Fibroblast of the aortic adventitia (primary cell): ENCODE data around the gene TRPM5. TPM values are rescaled to one million over a fixed set of nuclear protein-coding genes. Genes with fewer than 3 reads are reported as not detected.

Source experiments
- DNase-seq: peaks from one replicate; pipeline ENCODE4 v3.0.0-alpha.2; 2010; ENCODE audit warnings: low read depth
- H3K4me3 ChIP-seq: 2 replicates; pipeline ENCODE4 v1.5.1; 2011; ENCODE audit warnings: low read depth, mild to moderate bottlenecking, control low read depth, low read length, moderate library complexity
- total RNA-seq: library from RNA; depleted of rRNA; stranded (reverse); fragments of >200 nt; gene quantifications from 2 replicates; pipeline ENCODE4 v1.2.3, GENCODE V29; 2012; ENCODE audit warnings: low replicate concordance
- TF ChIP-seq, protein P1 (sequence below): IDR thresholded peaks from 2 replicates; pipeline ENCODE4 v1.5.1; 2011; ENCODE audit warnings: mild to moderate bottlenecking, low read length, control low read depth, inconsistent platforms; ENCODE audit not compliant: insufficient read depth

Gene TRPM5
- total RNA-seq, 1 donor: not detected

DNA sequence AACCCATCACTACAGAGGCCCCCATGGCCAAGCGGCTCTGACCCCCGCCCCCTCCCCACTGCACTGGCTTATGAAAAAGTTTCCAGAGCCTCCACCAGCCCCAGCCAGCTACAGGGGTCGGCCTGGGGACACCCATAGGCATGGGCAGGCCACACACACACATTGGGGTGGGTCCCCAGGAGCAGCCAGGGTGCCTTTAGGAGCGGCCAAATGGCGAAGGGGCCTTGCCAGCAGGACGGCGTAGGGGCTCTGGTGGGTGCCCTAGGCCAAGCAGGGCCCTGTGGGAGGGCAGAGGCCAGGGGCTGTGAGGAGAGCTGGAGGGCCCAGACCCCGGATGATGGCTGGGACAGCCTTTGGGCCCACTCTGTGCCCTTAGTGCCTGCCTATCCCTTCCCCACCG lies 33.7 kb downstream of the TRPM5 start:
- no peak for DNase-seq

DNA sequence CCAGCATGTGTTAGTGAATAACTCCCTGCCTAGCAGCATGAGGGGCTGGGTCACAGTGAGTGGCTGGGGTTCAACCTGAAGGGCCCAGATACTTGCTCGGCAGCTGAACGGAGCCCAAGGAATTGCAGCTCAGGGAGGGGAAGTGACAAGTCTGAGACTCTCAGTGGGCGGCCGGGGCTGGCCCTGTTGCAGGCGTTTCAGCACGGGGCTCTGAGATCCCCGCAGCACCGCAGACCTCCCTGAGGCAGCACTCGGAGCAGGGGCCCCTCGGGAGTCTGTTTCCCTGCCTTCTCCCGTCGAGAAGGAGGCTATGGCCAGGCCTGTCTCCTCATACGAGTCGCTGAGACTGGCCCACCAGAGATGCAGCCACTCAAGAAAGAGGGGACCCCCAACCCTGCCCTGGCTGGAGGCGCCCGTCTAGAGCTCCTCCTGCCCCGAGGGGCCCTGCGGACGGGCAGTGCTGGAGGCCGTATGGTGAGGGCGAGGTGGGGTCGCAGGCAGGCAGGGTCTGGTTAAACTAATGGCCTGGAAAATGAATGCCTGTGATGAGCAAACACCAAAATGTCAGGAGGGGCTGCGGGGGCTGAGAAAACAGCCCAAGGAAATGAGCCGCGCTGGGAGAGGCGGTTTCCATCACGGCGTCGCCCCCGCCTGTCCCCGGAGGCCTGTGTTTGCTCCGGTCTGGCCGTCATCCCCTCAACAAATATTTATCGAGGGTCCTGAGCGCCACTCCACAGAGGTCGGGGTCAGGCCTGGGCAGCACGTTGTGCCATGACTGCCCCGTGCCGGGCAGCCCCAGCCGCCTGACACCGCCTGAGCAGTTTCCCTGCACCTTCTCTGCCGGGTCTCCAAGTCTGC lies 34.5 kb downstream of the TRPM5 start:
- no peak overlapping the region for H3K4me3 ChIP-seq
- no peak for DNase-seq
- TF ChIP-seq, protein P1, sequence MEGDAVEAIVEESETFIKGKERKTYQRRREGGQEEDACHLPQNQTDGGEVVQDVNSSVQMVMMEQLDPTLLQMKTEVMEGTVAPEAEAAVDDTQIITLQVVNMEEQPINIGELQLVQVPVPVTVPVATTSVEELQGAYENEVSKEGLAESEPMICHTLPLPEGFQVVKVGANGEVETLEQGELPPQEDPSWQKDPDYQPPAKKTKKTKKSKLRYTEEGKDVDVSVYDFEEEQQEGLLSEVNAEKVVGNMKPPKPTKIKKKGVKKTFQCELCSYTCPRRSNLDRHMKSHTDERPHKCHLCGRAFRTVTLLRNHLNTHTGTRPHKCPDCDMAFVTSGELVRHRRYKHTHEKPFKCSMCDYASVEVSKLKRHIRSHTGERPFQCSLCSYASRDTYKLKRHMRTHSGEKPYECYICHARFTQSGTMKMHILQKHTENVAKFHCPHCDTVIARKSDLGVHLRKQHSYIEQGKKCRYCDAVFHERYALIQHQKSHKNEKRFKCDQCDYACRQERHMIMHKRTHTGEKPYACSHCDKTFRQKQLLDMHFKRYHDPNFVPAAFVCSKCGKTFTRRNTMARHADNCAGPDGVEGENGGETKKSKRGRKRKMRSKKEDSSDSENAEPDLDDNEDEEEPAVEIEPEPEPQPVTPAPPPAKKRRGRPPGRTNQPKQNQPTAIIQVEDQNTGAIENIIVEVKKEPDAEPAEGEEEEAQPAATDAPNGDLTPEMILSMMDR: no peak

More for the DNA sequence above, 33.7 kb downstream of the TRPM5 start:
- TF ChIP-seq, protein P1: no peak
- no peak overlapping the region for H3K4me3 ChIP-seq

DNA sequence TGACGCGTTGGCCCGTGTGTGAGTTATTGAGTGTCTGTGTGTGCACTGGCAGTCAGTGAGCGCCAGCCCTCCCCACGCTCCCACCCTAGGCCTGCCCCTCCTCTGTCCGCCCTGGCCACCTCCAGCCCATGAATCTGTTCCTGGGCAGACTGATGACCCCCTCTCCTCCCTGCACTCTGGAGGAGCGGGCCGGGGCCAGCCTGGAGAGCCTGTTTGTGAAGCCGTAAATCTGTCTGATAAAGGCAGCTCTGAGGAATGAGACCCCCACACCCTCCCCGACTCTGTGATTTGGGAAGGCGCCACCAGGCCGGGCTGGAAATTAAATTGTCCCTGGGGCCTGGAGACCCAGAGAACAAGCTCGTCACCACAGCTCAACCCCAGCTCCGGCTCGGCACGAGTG lies 35.2 kb downstream of the TRPM5 start:
- TF ChIP-seq, protein P1: no peak
- no peak for DNase-seq
- no peak overlapping the region for H3K4me3 ChIP-seq

DNA sequence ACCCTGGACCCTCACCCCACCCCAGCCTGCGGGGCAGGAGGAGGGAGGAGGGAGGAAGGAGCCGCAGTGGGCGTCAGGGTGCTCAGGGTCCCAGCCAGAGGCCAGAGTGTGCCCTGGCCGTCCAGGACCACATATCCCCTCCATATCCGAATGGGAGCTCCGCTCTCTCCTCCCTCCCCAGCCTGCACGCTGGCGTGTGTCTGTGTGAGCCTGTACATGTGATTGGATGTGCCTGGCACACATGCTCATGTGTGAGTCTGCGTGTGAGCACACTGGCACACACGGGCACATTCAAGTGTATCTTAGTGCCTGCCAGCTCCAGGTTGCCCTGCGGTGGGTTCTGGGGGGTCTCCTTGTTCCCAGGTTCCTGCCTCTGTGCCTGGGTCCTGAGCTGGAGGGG lies 35.6 kb downstream of the TRPM5 start:
- TF ChIP-seq, protein P1: no peak
- no peak overlapping the region for H3K4me3 ChIP-seq
- DNase-seq: no peak

DNA sequence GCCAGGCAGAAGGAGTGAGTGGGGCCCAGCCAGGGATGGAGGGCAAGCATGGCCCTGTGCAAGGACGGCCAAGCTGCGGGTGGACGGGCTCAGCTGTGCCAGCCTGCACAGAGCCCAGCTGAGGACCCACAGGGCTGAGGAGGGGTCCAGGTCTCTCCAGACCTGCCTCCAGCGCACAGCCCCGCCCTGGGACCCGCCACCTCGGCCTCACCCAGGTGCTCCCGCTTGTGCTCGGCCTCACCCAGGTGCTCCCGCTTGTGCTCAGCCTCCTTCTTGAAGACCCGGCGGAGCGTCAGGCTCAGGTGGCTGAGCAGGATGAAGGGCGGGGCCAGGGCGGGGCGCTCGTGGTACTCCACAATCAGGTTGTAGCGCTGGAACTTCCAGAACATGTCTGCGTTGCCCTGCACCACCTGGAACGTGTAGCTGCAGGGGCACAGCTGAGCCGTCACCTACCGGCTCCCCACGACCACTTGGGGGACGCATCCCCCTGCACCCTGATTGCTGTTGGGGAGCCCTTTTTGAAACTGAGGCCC lies 37.4 kb downstream of the TRPM5 start:
- no peak for DNase-seq

DNA sequence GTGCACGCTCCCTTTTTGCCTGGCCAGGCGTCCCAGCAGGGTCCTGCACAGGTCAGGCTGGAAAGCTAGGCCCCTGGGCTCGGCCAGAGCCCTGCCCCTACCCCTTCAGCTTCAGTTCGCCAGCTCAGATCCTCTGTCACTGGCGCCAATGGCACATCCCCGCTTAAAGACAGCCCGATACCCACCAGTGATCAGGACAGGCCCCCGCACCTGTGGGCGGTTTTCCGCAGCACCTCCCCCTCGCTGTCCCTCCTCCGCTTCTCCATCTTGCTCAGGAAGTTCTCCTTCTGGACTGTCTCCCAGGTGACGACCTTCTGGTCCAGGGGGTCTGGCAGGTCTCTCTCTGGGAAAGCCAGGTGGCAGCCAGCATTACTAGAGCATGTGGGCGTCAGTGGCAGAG lies 37.9 kb downstream of the TRPM5 start:
- H3K4me3 ChIP-seq: no peak overlapping the region
- DNase-seq: no peak
- TF ChIP-seq, protein P1: no peak

More for the DNA sequence above, 37.4 kb downstream of the TRPM5 start:
- TF ChIP-seq, protein P1: no peak
- H3K4me3 ChIP-seq: no peak overlapping the region
